Activated CD8-positive, alpha-beta memory T cell treated with anti-CD3 and anti-CD28 coated beads, Interleukin-2, amount 10 ng/mL, durations not matched to agents 7 days and 5 days (primary cell): ENCODE data around the gene SERF1B. TPM values are rescaled to one million over a fixed set of nuclear protein-coding genes. Genes with fewer than 3 reads are reported as not detected.

Experiments
- total RNA-seq, 2 experiments: library from RNA; stranded (reverse); gene quantifications; one replicate each; pipeline ENCODE4 v1.2.3, GENCODE V29; 2021

The SERF1B gene
- total RNA-seq, 2 experiments from 2014 or later, result 6.0 to 8.0 TPM

Other genes starting within 250 kb of the SERF1B start
- 10 to 100 TPM; 31.0 to 33.6 TPM for gene SMN2, start 24.4 kb downstream of the SERF1B start, total RNA-seq